DOHH2 (cell line): ENCODE data around the gene CTSD.

ENCODE experiments used
- H3F3A ChIP-seq: fragments of 200-600 bp; sonication (generic), shearing (Covaris generic); 2 replicates; pipeline ENCODE4 v1.6.0; 2016; ENCODE audit warnings: antibody characterized with exemption, mild to moderate bottlenecking; ENCODE audit not compliant: control insufficient read depth, insufficient read depth
- H3K27ac ChIP-seq: fragments of 200-600 bp; sonication (generic); 2 replicates; pipeline ENCODE4 v1.5.1; 2014; ENCODE audit warnings: low read depth, mild to moderate bottlenecking, low read length, moderate library complexity
- H3K27me3 ChIP-seq: fragments of 200-600 bp; sonication (generic); 2 replicates; pipeline ENCODE4 v1.6.1; 2014; ENCODE audit warnings: mild to moderate bottlenecking, low read length, mixed read lengths; ENCODE audit not compliant: control insufficient read depth
- H3K36me3 ChIP-seq: fragments of 200-600 bp; sonication (generic); 2 replicates; pipeline ENCODE4 v1.6.1; 2014; ENCODE audit warnings: mild to moderate bottlenecking, low read length, moderate library complexity, mixed read lengths; ENCODE audit not compliant: control insufficient read depth
- H3K4me1 ChIP-seq: fragments of 200-600 bp; sonication (generic); 2 replicates; pipeline ENCODE4 v1.6.1; 2014; ENCODE audit warnings: mild to moderate bottlenecking, low read length, mixed read lengths; ENCODE audit not compliant: control insufficient read depth
- H3K4me2 ChIP-seq: fragments of 200-600 bp; sonication (generic); 2 replicates; pipeline ENCODE4 v1.6.0; 2014; ENCODE audit warnings: mild to moderate bottlenecking, low read length, moderate library complexity
- H3K4me3 ChIP-seq: fragments of 200-600 bp; sonication (generic); 2 replicates; pipeline ENCODE4 v1.5.1; 2014; ENCODE audit warnings: mild to moderate bottlenecking, low read length, mixed read lengths
- H3K79me2 ChIP-seq: fragments of 200-600 bp; sonication (generic); 2 replicates; pipeline ENCODE4 v1.6.1; 2014; ENCODE audit warnings: mild to moderate bottlenecking, low read length, mixed read lengths; ENCODE audit not compliant: control insufficient read depth
- H3K9me2 ChIP-seq: fragments of 200-600 bp; sonication (generic); replicated peaks from 2 replicates; pipeline ENCODE4 v1.6.1; 2014; ENCODE audit warnings: mild to moderate bottlenecking, low read length, mixed read lengths; ENCODE audit not compliant: control insufficient read depth
- H3K9me3 ChIP-seq: fragments of 200-600 bp; sonication (generic); 2 replicates; pipeline ENCODE4 v1.6.1; 2014; ENCODE audit warnings: antibody characterized with exemption, low read length, mixed read lengths; ENCODE audit not compliant: control insufficient read depth, insufficient read depth
- H4K20me1 ChIP-seq: fragments of 200-600 bp; sonication (generic); 2 replicates; pipeline ENCODE4 v1.6.0; 2014; ENCODE audit warnings: low read depth, mild to moderate bottlenecking, antibody characterized with exemption, low read length, moderate library complexity; ENCODE audit not compliant: control insufficient read depth, insufficient read depth
- EZH2phosphoT487 ChIP-seq: fragments of 200-600 bp; sonication (generic); IDR thresholded peaks from 2 replicates; pipeline ENCODE4 v1.6.1; 2017; ENCODE audit warnings: borderline replicate concordance, mild to moderate bottlenecking, antibody characterized with exemption, low read length, moderate library complexity, mixed read lengths
- TF ChIP-seq, protein P1 (sequence below): fragments of 200-600 bp; sonication (generic); IDR thresholded peaks from one replicate; pipeline ENCODE4 v1.5.1; 2014; ENCODE audit warnings: antibody characterized with exemption, mild to moderate bottlenecking, low read depth, low read length; ENCODE audit not compliant: poor library complexity, severe bottlenecking

The CTSD gene

DNA sequence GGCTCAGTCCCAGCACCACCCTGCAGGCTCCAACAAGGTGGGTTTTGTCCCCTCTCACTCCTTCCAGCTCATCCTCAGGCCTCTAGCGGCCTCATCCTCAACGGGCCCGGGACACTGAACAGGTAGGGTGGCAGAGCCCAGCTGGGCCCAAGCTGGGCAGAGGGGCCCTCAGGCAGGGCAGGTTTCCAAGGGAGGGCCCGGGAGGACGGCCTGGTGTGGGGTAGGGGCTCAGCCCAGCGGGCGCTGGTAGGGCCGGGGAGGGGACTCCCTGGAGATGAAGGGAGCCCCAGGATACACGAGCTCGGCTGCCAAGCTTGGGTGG, 10.9 kb downstream of the CTSD start:
- H3K79me2 ChIP-seq, result no peaks in the 10 kb centered on the region
- no peak overlapping the region for H3K27ac ChIP-seq
- no peaks in the 10 kb centered on the region for H3K36me3 ChIP-seq
- no peaks in the 10 kb centered on the region for H3F3A ChIP-seq
- H3K27me3 ChIP-seq, result no peaks in the 10 kb centered on the region
- no peak for TF ChIP-seq EZH2phosphoT487
- TF ChIP-seq, protein P1, sequence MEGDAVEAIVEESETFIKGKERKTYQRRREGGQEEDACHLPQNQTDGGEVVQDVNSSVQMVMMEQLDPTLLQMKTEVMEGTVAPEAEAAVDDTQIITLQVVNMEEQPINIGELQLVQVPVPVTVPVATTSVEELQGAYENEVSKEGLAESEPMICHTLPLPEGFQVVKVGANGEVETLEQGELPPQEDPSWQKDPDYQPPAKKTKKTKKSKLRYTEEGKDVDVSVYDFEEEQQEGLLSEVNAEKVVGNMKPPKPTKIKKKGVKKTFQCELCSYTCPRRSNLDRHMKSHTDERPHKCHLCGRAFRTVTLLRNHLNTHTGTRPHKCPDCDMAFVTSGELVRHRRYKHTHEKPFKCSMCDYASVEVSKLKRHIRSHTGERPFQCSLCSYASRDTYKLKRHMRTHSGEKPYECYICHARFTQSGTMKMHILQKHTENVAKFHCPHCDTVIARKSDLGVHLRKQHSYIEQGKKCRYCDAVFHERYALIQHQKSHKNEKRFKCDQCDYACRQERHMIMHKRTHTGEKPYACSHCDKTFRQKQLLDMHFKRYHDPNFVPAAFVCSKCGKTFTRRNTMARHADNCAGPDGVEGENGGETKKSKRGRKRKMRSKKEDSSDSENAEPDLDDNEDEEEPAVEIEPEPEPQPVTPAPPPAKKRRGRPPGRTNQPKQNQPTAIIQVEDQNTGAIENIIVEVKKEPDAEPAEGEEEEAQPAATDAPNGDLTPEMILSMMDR, result no peak
- H3K4me2 ChIP-seq, result no peak overlapping the region
- H3K9me3 ChIP-seq, result no peaks in the 10 kb centered on the region
- no peak overlapping the region for H3K4me3 ChIP-seq
- peaks cover 5% of the 10 kb centered on the region for H3K4me1 ChIP-seq
- H4K20me1 ChIP-seq, result no peaks in the 10 kb centered on the region
- H3K9me2 ChIP-seq, result no peaks in the 10 kb centered on the region

DNA sequence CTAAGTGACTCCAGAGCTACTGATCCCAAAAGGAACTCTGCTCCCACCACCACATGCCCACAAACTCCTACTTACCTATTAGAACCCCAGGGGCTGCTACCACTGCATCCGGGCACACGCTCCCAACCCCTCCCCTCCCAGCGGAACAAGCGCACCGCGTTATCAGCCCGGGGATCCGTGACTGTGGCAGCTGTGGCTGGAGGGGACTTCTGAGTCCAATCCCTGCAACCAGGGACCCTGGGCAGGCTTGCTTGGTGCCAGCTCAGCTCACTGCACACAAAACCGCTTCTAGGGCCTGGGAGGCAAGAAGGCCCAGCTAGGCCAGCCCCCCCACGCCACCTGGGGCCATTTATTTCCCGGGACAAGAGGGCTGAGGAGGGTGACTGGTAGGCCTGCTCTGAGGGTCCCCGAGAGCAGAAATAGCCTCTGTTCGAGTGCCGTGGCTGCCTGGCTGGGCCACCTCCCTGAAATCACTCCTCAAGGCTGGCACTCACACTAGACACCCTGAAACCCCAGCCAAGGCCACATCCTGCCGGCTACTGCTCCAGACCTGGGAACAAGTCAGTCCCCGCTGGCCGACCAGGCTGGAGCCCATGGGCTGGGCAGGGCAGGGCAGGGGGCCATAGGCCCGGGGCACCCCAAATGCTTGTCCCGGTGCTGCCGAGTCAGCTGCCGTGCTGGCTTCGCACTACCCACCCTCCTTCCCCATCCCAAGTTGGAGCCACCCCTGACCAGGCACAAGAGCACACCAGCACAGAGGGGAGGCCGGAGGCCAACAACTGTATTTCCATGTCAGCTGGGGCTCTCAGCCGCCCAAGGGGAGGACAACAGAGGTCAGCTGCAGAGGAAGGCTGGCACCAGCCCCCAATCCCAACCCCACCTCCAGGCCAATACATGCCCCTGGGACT, 11.5 kb downstream of the CTSD start:
- Histone ChIP-seq H3K4me1 (no peaks in the 10 kb centered on the region), H3K79me2 (no peaks in the 10 kb centered on the region), H3K4me2 (no peak overlapping the region), H4K20me1 (no peaks in the 10 kb centered on the region), H3K27me3 (no peaks in the 10 kb centered on the region), H3K27ac (no peak overlapping the region), H3K9me2 (no peaks in the 10 kb centered on the region), H3K9me3 (no peaks in the 10 kb centered on the region), H3K36me3 (no peaks in the 10 kb centered on the region), H3K4me3 (no peak overlapping the region), H3F3A (no peaks in the 10 kb centered on the region)
- TF ChIP-seq, protein P1, result no peak
- TF ChIP-seq EZH2phosphoT487, result no peak

DNA sequence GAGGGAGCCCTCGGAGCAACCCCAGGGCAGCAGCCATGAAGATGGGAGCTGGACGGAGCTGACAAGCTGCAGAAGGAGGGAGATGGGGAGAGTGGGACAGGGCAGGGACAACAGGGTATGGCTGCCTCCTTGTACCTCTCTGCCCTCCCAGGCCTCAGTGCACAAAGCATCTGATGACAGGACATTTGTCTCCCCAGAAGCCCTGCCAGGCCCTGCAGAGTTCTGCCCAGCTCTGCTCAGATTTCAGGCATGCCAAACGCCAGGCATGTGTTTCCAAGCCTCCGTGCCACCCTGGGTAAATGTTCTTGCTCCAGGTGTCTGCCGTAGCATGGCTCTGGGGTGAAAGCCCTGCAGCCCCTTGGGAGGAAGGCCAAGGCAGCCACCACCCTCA, 12.2 kb downstream of the CTSD start:
- Histone ChIP-seq H3K9me3 (peaks cover 5% of the 10 kb centered on the region; the same call in 1 of the 2 replicates), H3K79me2 (no peaks in the 10 kb centered on the region), H3K27me3 (no peaks in the 10 kb centered on the region), H4K20me1 (no peaks in the 10 kb centered on the region), H3K27ac (no peak overlapping the region), H3K4me3 (no peak overlapping the region), H3K36me3 (no peaks in the 10 kb centered on the region), H3K4me1 (no peaks in the 10 kb centered on the region), H3K4me2 (no peak overlapping the region), H3F3A (no peaks in the 10 kb centered on the region), H3K9me2 (no peaks in the 10 kb centered on the region)
- no peak for TF ChIP-seq EZH2phosphoT487
- TF ChIP-seq, protein P1, result no peak
